Body of pancreas (tissue), 4 donors: Measurements from ENCODE around the gene MICU1.

Experiments used
- POLR2A ChIP-seq, 3 donors: fragments of 450-650 bp; IDR thresholded peaks; one replicate each; pipeline ENCODE4 v1.6.1; 2016; ENCODE audit warnings: antibody characterized with exemption in 3 of 3, mild to moderate bottlenecking in 2 of 3
- TF ChIP-seq, protein P1 (sequence below), 7 experiments: fragments of 450-650 bp in 4 of 7; fragments of 200-600 bp in 3 of 7; sonication (generic) in 3 of 7; IDR thresholded peaks; one replicate each; pipeline ENCODE4 v1.5.1; 2016 to 2019; ENCODE audit warnings: antibody characterized with exemption in 7 of 7

DNA sequence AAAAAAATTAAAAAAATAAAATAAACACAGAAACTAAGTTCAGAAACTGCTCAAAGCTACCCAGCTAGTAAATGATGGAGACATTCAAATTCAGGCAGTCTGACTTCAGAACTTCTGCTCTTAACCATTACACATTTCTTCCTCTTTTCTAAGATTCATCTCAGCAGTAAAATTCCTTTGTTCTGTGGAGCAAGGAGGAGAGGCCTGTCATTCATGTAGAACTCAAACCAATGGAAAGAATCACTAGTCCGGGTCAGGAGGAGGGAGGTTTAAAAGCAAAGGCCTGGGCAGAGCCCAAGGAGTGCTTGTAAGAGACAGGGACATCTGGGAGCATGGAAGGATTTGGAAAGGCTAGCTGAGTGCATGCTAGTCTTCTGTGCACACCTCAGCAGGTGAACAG, 233.3 kb downstream of the MICU1 start:
- TF ChIP-seq, protein P1, sequence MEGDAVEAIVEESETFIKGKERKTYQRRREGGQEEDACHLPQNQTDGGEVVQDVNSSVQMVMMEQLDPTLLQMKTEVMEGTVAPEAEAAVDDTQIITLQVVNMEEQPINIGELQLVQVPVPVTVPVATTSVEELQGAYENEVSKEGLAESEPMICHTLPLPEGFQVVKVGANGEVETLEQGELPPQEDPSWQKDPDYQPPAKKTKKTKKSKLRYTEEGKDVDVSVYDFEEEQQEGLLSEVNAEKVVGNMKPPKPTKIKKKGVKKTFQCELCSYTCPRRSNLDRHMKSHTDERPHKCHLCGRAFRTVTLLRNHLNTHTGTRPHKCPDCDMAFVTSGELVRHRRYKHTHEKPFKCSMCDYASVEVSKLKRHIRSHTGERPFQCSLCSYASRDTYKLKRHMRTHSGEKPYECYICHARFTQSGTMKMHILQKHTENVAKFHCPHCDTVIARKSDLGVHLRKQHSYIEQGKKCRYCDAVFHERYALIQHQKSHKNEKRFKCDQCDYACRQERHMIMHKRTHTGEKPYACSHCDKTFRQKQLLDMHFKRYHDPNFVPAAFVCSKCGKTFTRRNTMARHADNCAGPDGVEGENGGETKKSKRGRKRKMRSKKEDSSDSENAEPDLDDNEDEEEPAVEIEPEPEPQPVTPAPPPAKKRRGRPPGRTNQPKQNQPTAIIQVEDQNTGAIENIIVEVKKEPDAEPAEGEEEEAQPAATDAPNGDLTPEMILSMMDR (IDR thresholded peaks at IDR 0.05): no peak
- no peak for TF ChIP-seq POLR2A (IDR thresholded peaks at IDR 0.05)
